K562 (cell line): ENCODE results near the gene SUPT20HL1. TPM values are rescaled to one million over a fixed set of nuclear protein-coding genes. Genes with fewer than 3 reads are reported as not detected.
"Not testable (repeated sequence)": the region's sequence is repeated elsewhere in the genome, so short reads cannot be mapped to it uniquely, and the experiment has no call there.

Source experiments
- ATAC-seq: fragments of 200-7000 bp; cut with Tn5 transposase; 3 replicates; pipeline ENCODE4 v1.9.1; 2020; ENCODE audit warnings: moderate library complexity
- BruUV-seq: library from RNA; stranded (reverse); fragments of 400-500 nt; replicated peaks from 2 replicates; lab custom pipeline; 2021; lab: Mats Ljungman, UMichigan
- CTCF ChIA-PET: fragments of 300-600 bp; formaldehyde crosslinking; extraction: SDS; loops from one replicate; lab custom pipeline; 2021; ENCODE audit warnings: low intra/inter-chr PET ratio; lab: Yijun Ruan, JAX
- POLR2A ChIA-PET: fragments of 300-600, 350-650 bp; sonication (Branson Sonifier 250); formaldehyde crosslinking; extraction: SDS; loops from one replicate; lab custom pipeline; 2021; ENCODE audit warnings: antibody characterized with exemption, inconsistent platforms; lab: Yijun Ruan, JAX
- DNase-seq, 4 experiments: peaks; one replicate each; pipeline versions ENCODE4 v3.0.0 to v3.0.0-alpha.2; 2011 to 2018; ENCODE audit warnings: low spot score in 3 of 4, mixed read lengths in 3 of 4; ENCODE audit errors: extremely low read depth in 1 of 4
- FAIRE-seq: peaks from 2 replicates; lab custom pipeline; 2011; peaks lifted over from hg19 to GRCh38; lab: Jason Lieb, UNC
- H2AFZ ChIP-seq: 2 replicates; pipeline ENCODE4 v1.6.0; 2011; ENCODE audit warnings: low read depth, low read length, control low read depth, inconsistent platforms
- H3K27ac ChIP-seq: fragments of 200-600 bp; 3 replicates; pipeline ENCODE4 v1.8.0; 2011; ENCODE audit warnings: low read depth, mild to moderate bottlenecking, control low read depth, inconsistent platforms, low read length, moderate library complexity, mixed read lengths; ENCODE audit errors: extremely low read depth
- H3K27me3 ChIP-seq, 2 experiments: fragments of 300-600 bp in 1 of 2; 2 replicates in 1 of 2; 3 replicates in 1 of 2; pipeline versions ENCODE4 v1.6.0 to v1.8.0; 2011; ENCODE audit warnings: inconsistent platforms in 2 of 2, low read length in 2 of 2, mild to moderate bottlenecking in 1 of 2, mixed read lengths in 1 of 2, moderate library complexity in 1 of 2; ENCODE audit not compliant: control insufficient read depth in 2 of 2, insufficient read depth in 2 of 2
- H3K36me3 ChIP-seq: fragments of 300-600 bp; 3 replicates; pipeline ENCODE4 v1.8.0; 2011; ENCODE audit warnings: mild to moderate bottlenecking, low read length, inconsistent platforms; ENCODE audit not compliant: control insufficient read depth, insufficient read depth
- H3K4me1 ChIP-seq, 2 experiments: fragments of 200-600 bp in 1 of 2; replicated peaks in 1 of 2; 2 replicates in 1 of 2; 3 replicates in 1 of 2; pipeline versions ENCODE4 v1.5.1 to v1.8.0; 2011; ENCODE audit warnings: inconsistent platforms in 2 of 2, low read length in 2 of 2, mild to moderate bottlenecking in 1 of 2, mixed read lengths in 1 of 2, moderate library complexity in 1 of 2; ENCODE audit not compliant: control insufficient read depth in 2 of 2, insufficient read depth in 2 of 2
- H3K4me2 ChIP-seq: 2 replicates; pipeline ENCODE4 v1.6.1; 2011; ENCODE audit warnings: low read length, control low read depth, inconsistent platforms, mixed read lengths; ENCODE audit not compliant: insufficient read depth
- H3K4me3 ChIP-seq: fragments of 200-600 bp; sonication (generic), shearing (Covaris generic); 2 replicates; pipeline ENCODE4 v1.5.1; 2016; ENCODE audit warnings: control low read depth, inconsistent platforms
- H3K79me2 ChIP-seq: fragments of 200-600 bp; 3 replicates; pipeline ENCODE4 v1.8.0; 2011; ENCODE audit warnings: low read length, inconsistent platforms; ENCODE audit not compliant: control insufficient read depth, insufficient read depth
- H3K9ac ChIP-seq, 2 experiments: 2 replicates each; pipeline versions ENCODE4 v1.6.0 to v1.6.1; 2011; ENCODE audit warnings: low read depth in 2 of 2, low read length in 2 of 2, control low read depth in 1 of 2, inconsistent platforms in 1 of 2, mild to moderate bottlenecking in 1 of 2, mixed read lengths in 1 of 2; ENCODE audit not compliant: insufficient read depth in 1 of 2
- H3K9me1 ChIP-seq: one replicate; pipeline ENCODE4 v1.6.0; 2011; ENCODE audit warnings: inconsistent platforms, mild to moderate bottlenecking, low read length, moderate library complexity; ENCODE audit not compliant: control insufficient read depth, insufficient read depth
- H3K9me3 ChIP-seq: replicated peaks from 2 replicates; pipeline ENCODE4 v1.5.1; 2011; ENCODE audit warnings: low read depth, low read length, inconsistent platforms; ENCODE audit not compliant: control insufficient read depth, insufficient read depth
- H4K20me1 ChIP-seq: replicated peaks from 2 replicates; pipeline ENCODE4 v1.6.1; 2011; ENCODE audit warnings: low read length, inconsistent platforms, mixed read lengths; ENCODE audit not compliant: control insufficient read depth, insufficient read depth
- WGBS: fragments of 100-300 bp; shearing (Covaris generic); methylation state at CpG from one replicate; pipeline ENCODE4 v1.1.6; 2016; ENCODE audit warnings: low coverage, mixed read lengths; ENCODE audit not compliant: insufficient coverage; ENCODE audit errors: missing lambda C conversion rate; 5-methylcytosine and 5-hydroxymethylcytosine counted together
- in situ Hi-C: fragments of 300-500 bp; cut with MboI; formaldehyde crosslinking; loops from 4 replicates; pipeline ENCODE4 v1.15.0; 2018; ENCODE audit warnings: inconsistent platforms, mixed read lengths
- intact Hi-C: fragments of 100-400 bp; cut with micrococcal nuclease; formaldehyde crosslinking; loops from 2 replicates; pipeline ENCODE4 v1.14.2; 2022
- polyA plus RNA-seq, 8 experiments: library from polyadenylated mRNA; depleted of rRNA in 4 of 8; stranded (reverse) in 5 of 8; unstranded in 3 of 8; fragments of >200 nt; fragmentation: Nextera tagmentation in 2 of 8; fragmentation: Illumina TruSeq in 1 of 8; extraction: Ambion mirVana in 2 of 8; extraction: Trizol in 1 of 8; gene quantifications; 2 replicates each; pipeline versions ENCODE4 v1.2.1 to v1.2.3, GENCODE V29; 2011 to 2014; ENCODE audit warnings: inconsistent platforms in 1 of 8, missing spikeins in 1 of 8
- total RNA-seq, 7 experiments: library from RNA; depleted of rRNA in 6 of 7; stranded (reverse); fragments of >200 nt in 6 of 7; fragmentation: Illumina TruSeq in 2 of 7; extraction: Trizol in 2 of 7; gene quantifications; 2 replicates each; pipeline versions ENCODE4 v1.2.1 to v1.2.3, GENCODE V29; 2011 to 2021; ENCODE audit warnings: low replicate concordance in 1 of 7

The SUPT20HL1 gene
- total and polyA plus RNA-seq, 9 of the 15 experiments (the other 6 are each of a cell fraction or from before 2014, with no cell fraction given) = not detected

- H3K79me2 ChIP-seq, H3K4me2 ChIP-seq, H3K4me3 ChIP-seq, H3K9ac ChIP-seq, H3K9me3 ChIP-seq, H3K9me1 ChIP-seq, H3K27ac ChIP-seq, BruUV-seq, intact Hi-C loops, ATAC-seq, H3K4me1 ChIP-seq, DNase-seq, FAIRE-seq, H2AFZ ChIP-seq, CTCF ChIA-PET, H4K20me1 ChIP-seq, in situ Hi-C loops, H3K36me3 ChIP-seq: not testable (repeated sequence)
- peaks cover 2 to 29% of the 10 kb centered on the region in 2 experiments; a peak in 4 of 5 replicates for H3K27me3 ChIP-seq
- POLR2A ChIA-PET = interaction anchor here (0.8 kb wide), 1 partner anchor 701 kb away, joined by 3 read pairs; no protein-coding TSS in a partner anchor
- 0% methylated on average over 2 of the region's 3 CpGs for WGBS
Measured at GRCh38 chrX:24310916-24311315, 49.5 kb upstream of the SUPT20HL1 start.

- H3K4me3 ChIP-seq, H3K9me3 ChIP-seq, H4K20me1 ChIP-seq, H3K4me2 ChIP-seq, H2AFZ ChIP-seq, ATAC-seq, FAIRE-seq, CTCF ChIA-PET, in situ Hi-C loops, intact Hi-C loops, H3K4me1 ChIP-seq, H3K36me3 ChIP-seq, H3K9me1 ChIP-seq, H3K79me2 ChIP-seq, BruUV-seq, H3K27ac ChIP-seq, H3K9ac ChIP-seq, DNase-seq: not testable (repeated sequence)
- peaks cover 2 to 29% of the 10 kb centered on the region in 2 experiments; a peak in 4 of 5 replicates for H3K27me3 ChIP-seq
- WGBS = 2% methylated on average over 14 of the region's 22 CpGs
- POLR2A ChIA-PET = interaction anchor here (0.8 kb wide), 1 partner anchor 700 kb away, joined by 3 read pairs; no protein-coding TSS in a partner anchor
Measured at GRCh38 chrX:24311507-24312248, 48.8 kb upstream of the SUPT20HL1 start.

GRCh38 chrX:24312249-24312607, 48.2 kb upstream of the SUPT20HL1 start:
- H3K36me3 ChIP-seq, POLR2A ChIA-PET, intact Hi-C loops, CTCF ChIA-PET, BruUV-seq, H4K20me1 ChIP-seq, H3K9me3 ChIP-seq, ATAC-seq, in situ Hi-C loops, H3K4me1 ChIP-seq, H3K4me3 ChIP-seq, FAIRE-seq, H3K4me2 ChIP-seq, H3K79me2 ChIP-seq, DNase-seq, H3K27ac ChIP-seq, H2AFZ ChIP-seq, H3K9ac ChIP-seq, H3K9me1 ChIP-seq: not testable (repeated sequence)
- WGBS = 0% methylated on average over 1 of the region's 6 CpGs
- H3K27me3 ChIP-seq = peaks cover 2 to 29% of the 10 kb centered on the region in 2 experiments; a peak in 4 of 5 replicates
